Activated T-cell treated with anti-CD3 and anti-CD28 coated beads for 24 hours (primary cell): ENCODE data around the gene KIF26B.

Experiments used
- DNase-seq: peaks from one replicate; pipeline ENCODE4 v3.0.0-alpha.2; 2020; ENCODE audit warnings: low read depth

Gene KIF26B

DNA sequence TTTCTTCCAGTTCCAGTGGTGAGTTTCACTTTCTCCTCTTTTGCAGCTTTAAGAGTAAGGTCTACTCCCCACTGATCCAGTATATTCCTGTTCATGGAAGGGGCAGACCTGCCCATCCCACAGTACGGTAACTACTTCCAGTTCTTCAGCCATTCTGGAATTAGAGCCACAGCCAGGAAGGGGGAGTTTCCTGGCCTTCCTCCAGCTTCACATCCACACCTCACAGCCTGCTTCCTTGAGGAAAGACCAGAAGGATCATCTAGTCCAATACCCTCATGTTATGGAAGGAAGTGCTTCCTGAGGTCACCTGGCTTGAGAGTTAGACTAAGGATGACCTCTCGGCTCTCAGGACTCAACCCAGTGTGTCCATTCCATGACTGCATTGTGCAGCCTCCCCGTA, 597.8 kb downstream of the KIF26B start:
- DNase-seq = no peak

GRCh38 chr1:245753807-245754206, 599.0 kb downstream of the KIF26B start:
- DNase-seq = no peak

GRCh38 chr1:245754463-245754961, 599.7 kb downstream of the KIF26B start:
- no peak for DNase-seq
